Measurements from ENCODE around the gene POLG.

POLG gene

GRCh38 chr15:89329329-89330084 lies 5.1 kb downstream of the POLG start:
- Histone ChIP-seq H2BK12ac (ENCODE audit: low read length in 2 of 2) (no peak overlapping the region), H2AFZ (ENCODE audit: low read depth, low read length) (no peak overlapping the region), H3K4ac (ENCODE audit: low read depth in 1 of 2, low read length in 2 of 2) (no peak overlapping the region), H3K18ac (ENCODE audit: low read depth in 1 of 2, low read length in 2 of 2) (no peak overlapping the region), H3K79me1 (replicated peaks; ENCODE audit: low read length, poor library complexity, severe bottlenecking) (peaks cover 47% of the 10 kb centered on the region), H2AK5ac (ENCODE audit: low read length, severe bottlenecking) (no peak overlapping the region), H4K8ac (ENCODE audit: low read length) (no peak overlapping the region), H3K4me1 (ENCODE audit: control insufficient read depth, insufficient read depth, low read depth, low read length) (peaks cover 24% of the 10 kb centered on the region), H2BK120ac (ENCODE audit: low read depth, low read length) (no peak overlapping the region), H3K14ac (ENCODE audit: low read length in 2 of 2) (no peak overlapping the region), H3K4me2 (ENCODE audit: low read length, poor library complexity, severe bottlenecking) (no peak overlapping the region), H3K9me3 (ENCODE audit: control insufficient read depth, low read length) (no peaks in the 10 kb centered on the region), H3K27ac (ENCODE audit: low read length, poor library complexity, severe bottlenecking) (no peak overlapping the region), H3K36me3 (ENCODE audit: control insufficient read depth in 1 of 2, insufficient read depth in 2 of 2, low read depth in 1 of 2, low read length in 2 of 2) (peaks cover 75 to 85% of the 10 kb centered on the region in 2 experiments), H3K9ac (ENCODE audit: low read length) (no peak overlapping the region), H3K27me3 (ENCODE audit: control insufficient read depth in 1 of 2, insufficient read depth in 1 of 2, low read length in 2 of 2) (no peaks in the 10 kb centered on the region), H2BK15ac (ENCODE audit: low read depth, poor library complexity, severe bottlenecking) (no peak overlapping the region), H3K4me3 (ENCODE audit: insufficient read depth in 1 of 2, low read depth in 1 of 2, low read length in 2 of 2) (no peak overlapping the region), H2BK5ac (ENCODE audit: low read depth, low read length, poor library complexity, severe bottlenecking) (no peak overlapping the region), H3K23ac (ENCODE audit: low read length in 2 of 2) (no peak overlapping the region), H4K91ac (ENCODE audit: low read length) (no peak overlapping the region)
- WGBS, result 93% methylated on average over 8 of the region's 8 CpGs
- no peak for DNase-seq

GRCh38 chr15:89328398-89329254 lies 6.0 kb downstream of the POLG start:
- no peak overlapping the region for H2BK15ac ChIP-seq (ENCODE audit: low read depth, poor library complexity, severe bottlenecking)
- no peak overlapping the region for H2AK5ac ChIP-seq (ENCODE audit: low read length, severe bottlenecking)
- H3K4me3 ChIP-seq (ENCODE audit: insufficient read depth in 1 of 2, low read depth in 1 of 2, low read length in 2 of 2), result no peak overlapping the region
- peaks cover 56% of the 10 kb centered on the region for H3K79me1 ChIP-seq (replicated peaks; ENCODE audit: low read length, poor library complexity, severe bottlenecking)
- H3K14ac ChIP-seq (ENCODE audit: low read length in 2 of 2), result no peak overlapping the region
- H3K23ac ChIP-seq (ENCODE audit: low read length in 2 of 2), result no peak overlapping the region
- H4K91ac ChIP-seq (ENCODE audit: low read length), result no peak overlapping the region
- no peak overlapping the region for H3K4me2 ChIP-seq (ENCODE audit: low read length, poor library complexity, severe bottlenecking)
- peaks cover 23% of the 10 kb centered on the region for H3K4me1 ChIP-seq (ENCODE audit: control insufficient read depth, insufficient read depth, low read depth, low read length)
- H2BK12ac ChIP-seq (ENCODE audit: low read length in 2 of 2), result no peak overlapping the region
- no peak overlapping the region for H3K18ac ChIP-seq (ENCODE audit: low read depth in 1 of 2, low read length in 2 of 2)
- H3K9me3 ChIP-seq (ENCODE audit: control insufficient read depth, low read length), result no peaks in the 10 kb centered on the region
- WGBS, result 96% methylated on average over 13 of the region's 13 CpGs
- no peak overlapping the region for H2AFZ ChIP-seq (ENCODE audit: low read depth, low read length)
- H2BK5ac ChIP-seq (ENCODE audit: low read depth, low read length, poor library complexity, severe bottlenecking), result no peak overlapping the region
- no peak for DNase-seq
- H3K9ac ChIP-seq (ENCODE audit: low read length), result no peak overlapping the region
- H3K27ac ChIP-seq (ENCODE audit: low read length, poor library complexity, severe bottlenecking), result no peak overlapping the region
- H4K8ac ChIP-seq (ENCODE audit: low read length), result no peak overlapping the region
- peaks cover 83 to 94% of the 10 kb centered on the region in 2 experiments for H3K36me3 ChIP-seq (ENCODE audit: control insufficient read depth in 1 of 2, insufficient read depth in 2 of 2, low read depth in 1 of 2, low read length in 2 of 2)
- H2BK120ac ChIP-seq (ENCODE audit: low read depth, low read length), result no peak overlapping the region
- no peaks in the 10 kb centered on the region for H3K27me3 ChIP-seq (ENCODE audit: control insufficient read depth in 1 of 2, insufficient read depth in 1 of 2, low read length in 2 of 2)
- H3K4ac ChIP-seq (ENCODE audit: low read depth in 1 of 2, low read length in 2 of 2), result no peak overlapping the region

- H3K4me2 ChIP-seq (ENCODE audit: low read length, poor library complexity, severe bottlenecking), result no peak overlapping the region
- no peak overlapping the region for H4K8ac ChIP-seq (ENCODE audit: low read length)
- H3K9ac ChIP-seq (ENCODE audit: low read length), result no peak overlapping the region
- no peak overlapping the region for H3K4me3 ChIP-seq (ENCODE audit: insufficient read depth in 1 of 2, low read depth in 1 of 2, low read length in 2 of 2)
- peaks cover 13% of the 10 kb centered on the region for H3K4me1 ChIP-seq (ENCODE audit: control insufficient read depth, insufficient read depth, low read depth, low read length)
- 98% methylated on average over 5 of the region's 6 CpGs for WGBS
- H2BK15ac ChIP-seq (ENCODE audit: low read depth, poor library complexity, severe bottlenecking), result no peak overlapping the region
- peaks cover 88 to 100% of the 10 kb centered on the region in 2 experiments for H3K36me3 ChIP-seq (ENCODE audit: control insufficient read depth in 1 of 2, insufficient read depth in 2 of 2, low read depth in 1 of 2, low read length in 2 of 2)
- H4K91ac ChIP-seq (ENCODE audit: low read length), result no peak overlapping the region
- H3K9me3 ChIP-seq (ENCODE audit: control insufficient read depth, low read length), result no peaks in the 10 kb centered on the region
- no peak overlapping the region for H2AFZ ChIP-seq (ENCODE audit: low read depth, low read length)
- DNase-seq, result no peak
- H3K79me1 ChIP-seq (replicated peaks; ENCODE audit: low read length, poor library complexity, severe bottlenecking), result peaks cover 66% of the 10 kb centered on the region
- H2BK120ac ChIP-seq (ENCODE audit: low read depth, low read length), result no peak overlapping the region
- no peak overlapping the region for H3K23ac ChIP-seq (ENCODE audit: low read length in 2 of 2)
- H3K14ac ChIP-seq (ENCODE audit: low read length in 2 of 2), result no peak overlapping the region
- H3K18ac ChIP-seq (ENCODE audit: low read depth in 1 of 2, low read length in 2 of 2), result no peak overlapping the region
- H3K4ac ChIP-seq (ENCODE audit: low read depth in 1 of 2, low read length in 2 of 2), result no peak overlapping the region
- no peak overlapping the region for H3K27ac ChIP-seq (ENCODE audit: low read length, poor library complexity, severe bottlenecking)
- H2BK5ac ChIP-seq (ENCODE audit: low read depth, low read length, poor library complexity, severe bottlenecking), result no peak overlapping the region
- H2BK12ac ChIP-seq (ENCODE audit: low read length in 2 of 2), result no peak overlapping the region
- H2AK5ac ChIP-seq (ENCODE audit: low read length, severe bottlenecking), result no peak overlapping the region
- no peaks in the 10 kb centered on the region for H3K27me3 ChIP-seq (ENCODE audit: control insufficient read depth in 1 of 2, insufficient read depth in 1 of 2, low read length in 2 of 2)
Measured at GRCh38 chr15:89327113-89327512, 7.5 kb downstream of the POLG start.

GRCh38 chr15:89326316-89326715 lies 8.3 kb downstream of the POLG start:
- Histone ChIP-seq H3K36me3 (ENCODE audit: control insufficient read depth in 1 of 2, insufficient read depth in 2 of 2, low read depth in 1 of 2, low read length in 2 of 2) (peaks cover 91 to 100% of the 10 kb centered on the region in 2 experiments), H3K18ac (ENCODE audit: low read depth in 1 of 2, low read length in 2 of 2) (no peak overlapping the region), H4K8ac (ENCODE audit: low read length) (no peak overlapping the region), H2BK120ac (ENCODE audit: low read depth, low read length) (no peak overlapping the region), H2BK15ac (ENCODE audit: low read depth, poor library complexity, severe bottlenecking) (no peak overlapping the region), H3K4me2 (ENCODE audit: low read length, poor library complexity, severe bottlenecking) (no peak overlapping the region), H3K4ac (ENCODE audit: low read depth in 1 of 2, low read length in 2 of 2) (no peak overlapping the region), H2BK12ac (ENCODE audit: low read length in 2 of 2) (no peak overlapping the region), H3K14ac (ENCODE audit: low read length in 2 of 2) (no peak overlapping the region), H3K79me1 (replicated peaks; ENCODE audit: low read length, poor library complexity, severe bottlenecking) (peaks cover 74% of the 10 kb centered on the region), H3K4me1 (ENCODE audit: control insufficient read depth, insufficient read depth, low read depth, low read length) (peaks cover 11% of the 10 kb centered on the region), H2AFZ (ENCODE audit: low read depth, low read length) (no peak overlapping the region), H2AK5ac (ENCODE audit: low read length, severe bottlenecking) (no peak overlapping the region), H3K27me3 (ENCODE audit: control insufficient read depth in 1 of 2, insufficient read depth in 1 of 2, low read length in 2 of 2) (no peaks in the 10 kb centered on the region), H3K27ac (ENCODE audit: low read length, poor library complexity, severe bottlenecking) (no peak overlapping the region), H3K23ac (ENCODE audit: low read length in 2 of 2) (no peak overlapping the region), H4K91ac (ENCODE audit: low read length) (no peak overlapping the region), H3K9ac (ENCODE audit: low read length) (no peak overlapping the region), H2BK5ac (ENCODE audit: low read depth, low read length, poor library complexity, severe bottlenecking) (no peak overlapping the region), H3K4me3 (ENCODE audit: insufficient read depth in 1 of 2, low read depth in 1 of 2, low read length in 2 of 2) (no peak overlapping the region), H3K9me3 (ENCODE audit: control insufficient read depth, low read length) (no peaks in the 10 kb centered on the region)
- DNase-seq, result no peak
- 87% methylated on average over 4 of the region's 6 CpGs for WGBS
